ENCODE measurements around the gene CHST6.

- TF ChIP-seq CTCF (IDR thresholded peaks at IDR 0.05; ENCODE audit: insufficient read depth, low read length) (no peak), POLR2AphosphoS5 (IDR thresholded peaks at IDR 0.05; ENCODE audit: low read depth) (no peak), REST (IDR thresholded peaks at IDR 0.05; ENCODE audit: insufficient replicate concordance, low read depth) (no peak)
These were observed 51.9 kb downstream of the CHST6 start for GRCh38 chr16:75443298-75443697.

All from HL-60 (cell line).